Measurements from ENCODE around the gene SCN3A.

Gene SCN3A

GRCh38 chr2:165227571-165227970 is 23.7 kb upstream of the SCN3A start:
- Histone ChIP-seq H3K27ac (no peak overlapping the region), H3K27me3 (no peaks in the 10 kb centered on the region), H3K9ac (no peak overlapping the region), H4K20me1 (no peaks in the 10 kb centered on the region), H3K9me3 (no peaks in the 10 kb centered on the region), H3K36me3 (no peaks in the 10 kb centered on the region), H3K4me2 (no peak overlapping the region), H3K4me1 (no peaks in the 10 kb centered on the region), H3K4me3 (no peak overlapping the region)
- TF ChIP-seq Cebpa-rat (IDR thresholded peaks at IDR 0.05): no peak

- no peak overlapping the region for H3K9ac ChIP-seq
- TF ChIP-seq Cebpa-rat (IDR thresholded peaks at IDR 0.05): no peak
- no peaks in the 10 kb centered on the region for H3K36me3 ChIP-seq
- H3K4me2 ChIP-seq: no peak overlapping the region
- H3K27me3 ChIP-seq: no peaks in the 10 kb centered on the region
- H3K4me1 ChIP-seq: no peaks in the 10 kb centered on the region
- no peak overlapping the region for H3K27ac ChIP-seq
- no peaks in the 10 kb centered on the region for H3K9me3 ChIP-seq
- no peak overlapping the region for H3K4me3 ChIP-seq
- H4K20me1 ChIP-seq: no peaks in the 10 kb centered on the region
Measured at GRCh38 chr2:165224941-165225340, 21.1 kb upstream of the SCN3A start.

GRCh38 chr2:165219481-165219880 is 15.6 kb upstream of the SCN3A start:
- Histone ChIP-seq H3K4me3 (no peak overlapping the region), H3K9ac (no peak overlapping the region), H3K4me1 (no peaks in the 10 kb centered on the region), H3K36me3 (no peaks in the 10 kb centered on the region), H3K9me3 (no peaks in the 10 kb centered on the region), H3K4me2 (no peak overlapping the region), H4K20me1 (no peaks in the 10 kb centered on the region), H3K27ac (no peak overlapping the region), H3K27me3 (no peaks in the 10 kb centered on the region)
- no peak for TF ChIP-seq Cebpa-rat (IDR thresholded peaks at IDR 0.05)

GRCh38 chr2:165214093-165214492 is 10.2 kb upstream of the SCN3A start:
- Histone ChIP-seq H3K4me3 (no peak overlapping the region), H3K27me3 (no peaks in the 10 kb centered on the region), H3K4me1 (no peaks in the 10 kb centered on the region), H4K20me1 (no peaks in the 10 kb centered on the region), H3K9ac (no peak overlapping the region), H3K4me2 (no peak overlapping the region), H3K27ac (no peak overlapping the region), H3K9me3 (no peaks in the 10 kb centered on the region), H3K36me3 (no peaks in the 10 kb centered on the region)
- no peak for TF ChIP-seq Cebpa-rat (IDR thresholded peaks at IDR 0.05)

- no peaks in the 10 kb centered on the region for H3K27me3 ChIP-seq
- no peak overlapping the region for H3K9ac ChIP-seq
- no peaks in the 10 kb centered on the region for H4K20me1 ChIP-seq
- H3K9me3 ChIP-seq: no peaks in the 10 kb centered on the region
- no peak overlapping the region for H3K4me3 ChIP-seq
- no peak for TF ChIP-seq Cebpa-rat (IDR thresholded peaks at IDR 0.05)
- H3K4me1 ChIP-seq: peaks cover 7% of the 10 kb centered on the region
- H3K27ac ChIP-seq: no peak overlapping the region
- no peaks in the 10 kb centered on the region for H3K36me3 ChIP-seq
- no peak overlapping the region for H3K4me2 ChIP-seq
Measured at GRCh38 chr2:165208094-165208493, 4.2 kb upstream of the SCN3A start.

- H3K9me3 ChIP-seq: no peaks in the 10 kb centered on the region
- H3K9ac ChIP-seq: no peak overlapping the region
- no peak for TF ChIP-seq Cebpa-rat (IDR thresholded peaks at IDR 0.05)
- H3K4me1 ChIP-seq: peaks cover 7% of the 10 kb centered on the region
- H4K20me1 ChIP-seq: no peaks in the 10 kb centered on the region
- H3K4me2 ChIP-seq: no peak overlapping the region
- H3K36me3 ChIP-seq: no peaks in the 10 kb centered on the region
- H3K27ac ChIP-seq: no peak overlapping the region
- no peak overlapping the region for H3K4me3 ChIP-seq
- no peaks in the 10 kb centered on the region for H3K27me3 ChIP-seq
Measured at GRCh38 chr2:165205865-165206264, 2.0 kb upstream of the SCN3A start.

- H3K4me3 ChIP-seq: no peak overlapping the region
- H4K20me1 ChIP-seq: no peaks in the 10 kb centered on the region
- no peak overlapping the region for H3K9ac ChIP-seq
Measured at GRCh38 chr2:165202239-165202638, 1.6 kb downstream of the SCN3A start.

GRCh38 chr2:165198181-165198580 is 5.7 kb downstream of the SCN3A start:
- Histone ChIP-seq H3K27me3 (no peaks in the 10 kb centered on the region), H3K4me1 (peaks cover 6% of the 10 kb centered on the region), H3K4me3 (no peak overlapping the region), H3K36me3 (no peaks in the 10 kb centered on the region), H3K9me3 (no peaks in the 10 kb centered on the region), H3K27ac (no peak overlapping the region), H3K9ac (no peak overlapping the region), H4K20me1 (no peaks in the 10 kb centered on the region), H3K4me2 (no peak overlapping the region)
- no peak for TF ChIP-seq Cebpa-rat (IDR thresholded peaks at IDR 0.05)

More at GRCh38 chr2:165202239-165202638, 1.6 kb downstream of the SCN3A start:
- no peak for TF ChIP-seq Cebpa-rat (IDR thresholded peaks at IDR 0.05)
- Histone ChIP-seq H3K9me3 (no peaks in the 10 kb centered on the region), H3K4me1 (peaks cover 7% of the 10 kb centered on the region), H3K27ac (no peak overlapping the region), H3K36me3 (no peaks in the 10 kb centered on the region), H3K4me2 (no peak overlapping the region), H3K27me3 (no peaks in the 10 kb centered on the region)

GRCh38 chr2:165197346-165197745 is 6.5 kb downstream of the SCN3A start:
- H3K36me3 ChIP-seq: no peaks in the 10 kb centered on the region
- H3K4me3 ChIP-seq: no peak overlapping the region
- H3K27me3 ChIP-seq: no peaks in the 10 kb centered on the region
- H3K4me2 ChIP-seq: no peak overlapping the region
- peaks cover 10% of the 10 kb centered on the region for H3K4me1 ChIP-seq
- H4K20me1 ChIP-seq: no peaks in the 10 kb centered on the region
- no peak for TF ChIP-seq Cebpa-rat (IDR thresholded peaks at IDR 0.05)
- H3K27ac ChIP-seq: no peak overlapping the region
- H3K9ac ChIP-seq: no peak overlapping the region
- no peaks in the 10 kb centered on the region for H3K9me3 ChIP-seq

- no peaks in the 10 kb centered on the region for H3K9me3 ChIP-seq
- no peaks in the 10 kb centered on the region for H3K36me3 ChIP-seq
- H3K4me3 ChIP-seq: no peak overlapping the region
- no peaks in the 10 kb centered on the region for H4K20me1 ChIP-seq
- H3K4me1 ChIP-seq: peaks cover 10% of the 10 kb centered on the region
- H3K27ac ChIP-seq: no peak overlapping the region
- H3K9ac ChIP-seq: no peak overlapping the region
- H3K4me2 ChIP-seq: no peak overlapping the region
- TF ChIP-seq Cebpa-rat (IDR thresholded peaks at IDR 0.05): no peak
- no peaks in the 10 kb centered on the region for H3K27me3 ChIP-seq
Measured at GRCh38 chr2:165196411-165196810, 7.4 kb downstream of the SCN3A start.

- no peak overlapping the region for H3K9ac ChIP-seq
- no peak overlapping the region for H3K27ac ChIP-seq
- peak overlapping the region; percentile 8; the same call in 1 of the 2 replicates for H3K4me2 ChIP-seq
- no peak for TF ChIP-seq Cebpa-rat (IDR thresholded peaks at IDR 0.05)
- no peaks in the 10 kb centered on the region for H3K36me3 ChIP-seq
- H3K27me3 ChIP-seq: no peaks in the 10 kb centered on the region
- H3K4me3 ChIP-seq: no peak overlapping the region
- H3K4me1 ChIP-seq: peaks cover 10% of the 10 kb centered on the region
- H3K9me3 ChIP-seq: no peaks in the 10 kb centered on the region
- H4K20me1 ChIP-seq: no peaks in the 10 kb centered on the region
Measured at GRCh38 chr2:165193178-165193777, 10.6 kb downstream of the SCN3A start.
